Lung (tissue), 12 donors: ENCODE results near the gene B3GALT5. TPM values are rescaled to one million over a fixed set of nuclear protein-coding genes. Genes with fewer than 3 reads are reported as not detected.

Experiments
- ATAC-seq: fragments of 200-7000 bp; cut with Tn5 transposase; one replicate; pipeline ENCODE4 v1.9.1; 2020; ENCODE audit warnings: moderate number of reproducible peaks; ENCODE audit not compliant: insufficient read depth, low FRiP score
- DNase-seq, 3 donors: peaks; one replicate each; pipeline ENCODE4 v3.0.0-alpha.2; 2013 to 2017
- H3K27ac ChIP-seq, 2 donors: one replicate each; pipeline ENCODE4 v1.5.1; 2013; ENCODE audit warnings: mild to moderate bottlenecking in 2 of 2, moderate library complexity in 2 of 2, control low read depth in 1 of 2, inconsistent platforms in 1 of 2, low read depth in 1 of 2, low read length in 1 of 2
- H3K27me3 ChIP-seq, 3 donors: one replicate each; pipeline ENCODE4 v1.5.1; 2013; ENCODE audit warnings: low read length in 2 of 3; ENCODE audit not compliant: control insufficient read depth in 3 of 3, insufficient read depth in 3 of 3
- H3K36me3 ChIP-seq, 4 donors: one replicate each; pipeline ENCODE4 v1.5.1; 2013; ENCODE audit warnings: low read length in 4 of 4, mild to moderate bottlenecking in 1 of 4, moderate library complexity in 1 of 4; ENCODE audit not compliant: control insufficient read depth in 4 of 4, insufficient read depth in 4 of 4
- H3K4me1 ChIP-seq, 5 donors: one replicate each; pipeline ENCODE4 v1.5.1; 2013; ENCODE audit warnings: low read length in 5 of 5, mild to moderate bottlenecking in 2 of 5, moderate library complexity in 1 of 5; ENCODE audit not compliant: control insufficient read depth in 5 of 5, insufficient read depth in 5 of 5
- H3K4me3 ChIP-seq: one replicate; pipeline ENCODE4 v1.5.1; 2013; ENCODE audit warnings: mild to moderate bottlenecking, control low read depth, moderate library complexity
- H3K9ac ChIP-seq, 2 donors: one replicate each; pipeline ENCODE4 v1.5.1; 2013; ENCODE audit warnings: low read length in 2 of 2, control low read depth in 1 of 2; ENCODE audit not compliant: insufficient read depth in 1 of 2
- H3K9me3 ChIP-seq, 4 donors: one replicate each; pipeline ENCODE4 v1.5.1; 2013; ENCODE audit warnings: low read length in 3 of 4, mild to moderate bottlenecking in 1 of 4, moderate library complexity in 1 of 4; ENCODE audit not compliant: control insufficient read depth in 4 of 4, insufficient read depth in 3 of 4
- WGBS, 2 donors: extraction: QIAGEN DNeasy Blood & Tissue Kit; methylation state at CpG; one replicate each; pipeline ENCODE4 v1.1.7; 2013; 5-methylcytosine and 5-hydroxymethylcytosine counted together
- polyA plus RNA-seq, 2 donors: library from polyadenylated mRNA; stranded (reverse); fragments of 200-250 nt; gene quantifications; one replicate each; pipeline ENCODE4 v1.2.1, GENCODE V29; 2013
- total RNA-seq, 2 donors: library from RNA; depleted of rRNA in 1 of 2; stranded (reverse); fragments of >200 nt in 1 of 2; gene quantifications; one replicate each; pipeline ENCODE4 v1.2.1, GENCODE V29; 2014 to 2021
- TF ChIP-seq, protein P1 (sequence below): IDR thresholded peaks from 2 replicates; pipeline ENCODE4 v1.5.1; 2012; ENCODE audit warnings: mild to moderate bottlenecking; ENCODE audit errors: control extremely low read depth, extremely low read depth
- donor health status: control.
- donor health status: control.
- donor health status: Bipolar disorder and iron deficiency.
- donor health status: healthy.
- donor health status: DM: yes; HTN: yes; CAD: no.

Gene B3GALT5
- total and polyA plus RNA-seq, 4 donors = 0.02 to 1.1 (median 0.50) TPM

DNA sequence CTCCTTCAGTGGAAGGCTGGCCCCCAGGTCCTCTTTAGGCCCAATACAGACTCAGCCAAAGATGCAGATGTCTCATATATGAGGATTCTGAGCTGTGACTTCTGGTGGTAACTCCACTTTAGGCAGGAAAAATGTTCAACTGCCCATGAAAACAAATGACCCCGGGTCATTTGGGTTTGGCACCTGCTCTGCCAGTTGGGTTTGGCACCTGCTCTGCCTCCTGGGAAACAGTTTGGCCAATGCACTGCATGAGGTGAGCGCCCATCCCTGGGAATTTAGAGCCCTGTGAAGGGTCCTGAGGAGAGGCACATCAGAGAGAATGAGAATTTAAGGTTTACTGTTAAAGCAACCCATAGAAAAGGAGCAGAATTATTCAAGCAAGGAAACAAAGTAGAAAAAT, 45.3 kb downstream of the B3GALT5 start:
- Histone ChIP-seq H3K4me3 (no peak overlapping the region), H3K9ac (no peak overlapping the region), H3K9me3 (peaks cover 0 to 8% (median 3%) of the 10 kb centered on the region in 4 donors), H3K27ac (no peak overlapping the region), H3K27me3 (no peaks in the 10 kb centered on the region), H3K36me3 (no peaks in the 10 kb centered on the region), H3K4me1 (peaks cover 0 to 19% (median 2%) of the 10 kb centered on the region in 5 donors)
- ATAC-seq (no peak), DNase-seq (no peak)
- WGBS, 2 donors = 79 to 88% methylated on average over 2 of the region's 2 CpGs
- TF ChIP-seq, protein P1, sequence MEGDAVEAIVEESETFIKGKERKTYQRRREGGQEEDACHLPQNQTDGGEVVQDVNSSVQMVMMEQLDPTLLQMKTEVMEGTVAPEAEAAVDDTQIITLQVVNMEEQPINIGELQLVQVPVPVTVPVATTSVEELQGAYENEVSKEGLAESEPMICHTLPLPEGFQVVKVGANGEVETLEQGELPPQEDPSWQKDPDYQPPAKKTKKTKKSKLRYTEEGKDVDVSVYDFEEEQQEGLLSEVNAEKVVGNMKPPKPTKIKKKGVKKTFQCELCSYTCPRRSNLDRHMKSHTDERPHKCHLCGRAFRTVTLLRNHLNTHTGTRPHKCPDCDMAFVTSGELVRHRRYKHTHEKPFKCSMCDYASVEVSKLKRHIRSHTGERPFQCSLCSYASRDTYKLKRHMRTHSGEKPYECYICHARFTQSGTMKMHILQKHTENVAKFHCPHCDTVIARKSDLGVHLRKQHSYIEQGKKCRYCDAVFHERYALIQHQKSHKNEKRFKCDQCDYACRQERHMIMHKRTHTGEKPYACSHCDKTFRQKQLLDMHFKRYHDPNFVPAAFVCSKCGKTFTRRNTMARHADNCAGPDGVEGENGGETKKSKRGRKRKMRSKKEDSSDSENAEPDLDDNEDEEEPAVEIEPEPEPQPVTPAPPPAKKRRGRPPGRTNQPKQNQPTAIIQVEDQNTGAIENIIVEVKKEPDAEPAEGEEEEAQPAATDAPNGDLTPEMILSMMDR = no peak

DNA sequence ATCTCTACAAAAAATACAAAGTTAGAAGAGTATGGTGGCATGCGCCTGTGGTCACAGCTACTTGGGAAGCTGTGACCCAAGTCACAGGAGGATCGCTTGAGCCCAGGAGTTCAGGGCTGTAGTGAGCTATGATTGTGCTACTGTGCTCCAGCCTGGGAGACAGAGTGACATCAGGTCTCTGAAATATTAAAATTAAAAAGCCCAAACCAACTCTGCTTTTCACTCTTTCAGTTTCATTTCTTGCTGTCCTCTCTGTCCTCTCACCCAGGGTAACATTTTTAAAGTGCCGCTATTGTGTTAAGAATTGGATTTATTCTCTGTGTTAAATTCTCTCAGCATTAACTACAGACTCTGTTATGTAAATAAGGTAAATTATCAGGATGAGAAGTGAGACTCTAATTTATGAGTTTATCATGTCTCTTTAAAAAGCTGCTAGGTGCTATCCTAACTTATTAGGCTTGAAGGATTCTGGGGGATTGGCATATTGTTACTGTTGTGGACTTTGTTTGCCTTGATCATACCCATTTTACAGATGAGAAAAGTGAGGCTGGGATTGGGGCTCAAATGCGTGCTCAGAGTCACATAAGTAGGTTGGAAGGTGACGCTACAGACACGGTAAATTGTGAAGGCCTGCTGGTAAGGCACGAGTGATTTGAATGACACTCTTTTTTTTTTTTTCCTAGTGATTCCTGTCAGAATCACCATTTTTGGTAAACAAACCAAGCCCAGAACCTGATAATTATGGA, 46.5 kb downstream of the B3GALT5 start:
- Histone ChIP-seq H3K27ac (no peak overlapping the region), H3K36me3 (no peaks in the 10 kb centered on the region), H3K9me3 (peaks cover 0 to 4% (median under 1%) of the 10 kb centered on the region in 4 donors), H3K27me3 (no peaks in the 10 kb centered on the region), H3K4me3 (no peak overlapping the region), H3K9ac (no peak overlapping the region), H3K4me1 (peaks cover 0 to 19% (median 2%) of the 10 kb centered on the region in 5 donors)
- ATAC-seq = no peak
- TF ChIP-seq, protein P1 = no peak
- no peak for DNase-seq
- WGBS, 2 donors = 86 to 88% methylated on average over 7 of the region's 7 CpGs

DNA sequence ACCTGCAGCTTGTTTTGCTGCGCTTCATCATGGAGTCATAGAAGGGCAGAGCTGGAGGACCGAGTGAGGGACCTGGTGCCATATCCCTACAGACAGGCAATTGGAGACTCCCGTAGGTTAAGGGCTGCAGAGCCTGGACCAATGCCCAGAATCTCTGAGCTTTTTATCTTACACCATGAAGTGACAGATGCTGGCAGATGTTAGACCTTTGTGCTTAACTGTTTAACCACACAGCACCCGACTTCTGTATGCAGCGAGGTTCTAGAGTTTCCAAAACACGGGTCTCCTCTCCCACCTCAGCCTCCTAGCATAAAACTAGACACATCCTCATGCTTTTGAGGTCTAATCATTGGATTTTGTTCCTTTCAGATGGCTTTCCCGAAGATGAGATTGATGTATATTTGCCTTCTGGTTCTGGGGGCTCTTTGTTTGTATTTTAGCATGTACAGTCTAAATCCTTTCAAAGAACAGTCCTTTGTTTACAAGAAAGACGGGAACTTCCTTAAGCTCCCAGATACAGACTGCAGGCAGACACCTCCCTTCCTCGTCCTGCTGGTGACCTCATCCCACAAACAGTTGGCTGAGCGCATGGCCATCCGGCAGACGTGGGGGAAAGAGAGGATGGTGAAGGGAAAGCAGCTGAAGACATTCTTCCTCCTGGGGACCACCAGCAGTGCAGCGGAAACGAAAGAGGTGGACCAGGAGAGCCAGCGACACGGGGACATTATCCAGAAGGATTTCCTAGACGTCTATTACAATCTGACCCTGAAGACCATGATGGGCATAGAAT, 47.6 kb downstream of the B3GALT5 start:
- Histone ChIP-seq H3K4me1 (peaks cover 0 to 19% (median 2%) of the 10 kb centered on the region in 5 donors), H3K4me3 (no peak overlapping the region), H3K27me3 (no peaks in the 10 kb centered on the region), H3K9ac (no peak overlapping the region), H3K27ac (peak overlapping the region in 1 of 2 donors; percentile 20), H3K9me3 (no peaks in the 10 kb centered on the region), H3K36me3 (no peaks in the 10 kb centered on the region)
- DNase-seq = peak; percentile 82 to 92 (median 91)
- TF ChIP-seq, protein P1 = no peak
- WGBS, 2 donors = 19 to 25% methylated on average over 17 of the region's 17 CpGs
- no peak for ATAC-seq
